CD4-positive, alpha-beta T cell (primary cell): ENCODE data around the gene LRFN5. TPM values are rescaled to one million over a fixed set of nuclear protein-coding genes. Genes with fewer than 3 reads are reported as not detected.

Experiments used
- ATAC-seq: fragments of 200-7000 bp; cut with Tn5 transposase; one replicate; pipeline ENCODE4 v1.10.0; 2022; ENCODE audit warnings: mild to moderate bottlenecking; ENCODE audit not compliant: poor library complexity
- CTCF ChIA-PET: fragments of 350-600 bp; sonication (Branson Sonifier 250); formaldehyde crosslinking; loops from one replicate; lab custom pipeline; 2021; ENCODE audit warnings: antibody characterized with exemption, inconsistent platforms; lab: Charles Lee
- POLR2A ChIA-PET: fragments of 350-600 bp; sonication (Branson Sonifier 250); formaldehyde crosslinking; loops from one replicate; lab custom pipeline; 2021; ENCODE audit warnings: antibody characterized with exemption, inconsistent platforms; lab: Charles Lee
- DNase-seq, 14 experiments: peaks; one replicate each; pipeline ENCODE4 v3.0.0-alpha.2; 2013 to 2020; ENCODE audit warnings: mixed read lengths in 2 of 14
- H3K27ac ChIP-seq, 2 donors: one replicate each; pipeline versions ENCODE4 v1.5.1 to v1.7.0; 2013; ENCODE audit warnings: low read length in 2 of 2, low read depth in 1 of 2, mild to moderate bottlenecking in 1 of 2
- H3K27me3 ChIP-seq, 2 experiments: 1 replicate in 1 of 2; 2 replicates in 1 of 2; pipeline versions ENCODE4 v1.6.1 to v1.7.0; 2013; ENCODE audit warnings: low read length in 2 of 2, control low read depth in 1 of 2, mild to moderate bottlenecking in 1 of 2, moderate library complexity in 1 of 2; ENCODE audit not compliant: insufficient read depth in 2 of 2, control insufficient read depth in 1 of 2
- H3K36me3 ChIP-seq: one replicate; pipeline ENCODE4 v1.6.1; 2013; ENCODE audit warnings: low read length, control low read depth; ENCODE audit not compliant: insufficient read depth
- H3K4me1 ChIP-seq: one replicate; pipeline ENCODE4 v1.6.1; 2013; ENCODE audit warnings: low read length, control low read depth; ENCODE audit not compliant: insufficient read depth
- H3K4me3 ChIP-seq: one replicate; pipeline ENCODE4 v1.5.1; 2013; ENCODE audit warnings: mild to moderate bottlenecking, low read length, moderate library complexity
- H3K9me3 ChIP-seq, 2 experiments: 1 replicate in 1 of 2; 2 replicates in 1 of 2; pipeline versions ENCODE4 v1.6.1 to v1.7.0; 2013; ENCODE audit warnings: low read length in 2 of 2, mild to moderate bottlenecking in 2 of 2, control low read depth in 1 of 2, moderate library complexity in 1 of 2; ENCODE audit not compliant: control insufficient read depth in 1 of 2, insufficient read depth in 1 of 2
- H3K27ac Mint-ChIP-seq: one replicate; pipeline ENCODE4 v1.8.0; 2020; ENCODE audit warnings: mixed read lengths
- H3K27me3 Mint-ChIP-seq: one replicate; pipeline ENCODE4 v1.8.0; 2021; ENCODE audit warnings: mixed read lengths
- H3K36me3 Mint-ChIP-seq: one replicate; pipeline ENCODE4 v1.8.0; 2021; ENCODE audit warnings: low read depth, mixed read lengths
- H3K4me1 Mint-ChIP-seq: one replicate; pipeline ENCODE4 v1.8.0; 2021; ENCODE audit warnings: low read depth, mixed read lengths
- H3K4me3 Mint-ChIP-seq: one replicate; pipeline ENCODE4 v1.8.0; 2020; ENCODE audit warnings: mild to moderate bottlenecking, mixed read lengths
- H3K9me3 Mint-ChIP-seq: one replicate; pipeline ENCODE4 v1.8.0; 2020; ENCODE audit warnings: mixed read lengths
- CTCF ChIP-seq: fragments of 200-600 bp; IDR thresholded peaks from one replicate; pipeline ENCODE4 v1.8.0; 2022; ENCODE audit warnings: antibody characterized with exemption, mild to moderate bottlenecking
- intact Hi-C, 2 experiments: fragments of 100-400 bp; cut with DNase I in 1 of 2; cut with micrococcal nuclease in 1 of 2; formaldehyde crosslinking; loops; one replicate each; pipeline versions ENCODE4 v1.15.1 to v1.9.0; 2023 to 2025; cut with DNase I, micrococcal nuclease
- total RNA-seq, 174 experiments: library from RNA in 2 of 174; stranded (reverse) in 2 of 174; gene quantifications; one replicate each; pipeline ENCODE4 v1.2.3 and lab custom pipeline; 2021 to 2026

The LRFN5 gene
- total RNA-seq, 2 experiments from 2014 or later: not detected

- Mint-ChIP-seq H3K4me3 (no peak overlapping the region), H3K27me3 (no peaks in the 10 kb centered on the region), H3K27ac (no peak overlapping the region), H3K36me3 (no peaks in the 10 kb centered on the region), H3K4me1 (no peaks in the 10 kb centered on the region), H3K9me3 (no peaks in the 10 kb centered on the region)
- H3K27me3 ChIP-seq: no peaks in the 10 kb centered on the region
- no peaks in the 10 kb centered on the region for H3K4me1 ChIP-seq
- H3K27ac ChIP-seq: no peak overlapping the region
- CTCF ChIA-PET: no interaction called here
- POLR2A ChIA-PET: no interaction called here
- no peak overlapping the region for H3K4me3 ChIP-seq
- no peaks in the 10 kb centered on the region for H3K9me3 ChIP-seq
- no peaks in the 10 kb centered on the region for H3K36me3 ChIP-seq
- ATAC-seq (no peak), DNase-seq (no peak)
- no peak for TF ChIP-seq CTCF
- intact Hi-C loops: no loop called here
Observed at GRCh38 chr14:41761204-41761603, 154.5 kb downstream of the LRFN5 start.

GRCh38 chr14:41766772-41767171, 160.1 kb downstream of the LRFN5 start:
- Histone ChIP-seq H3K27me3 (no peaks in the 10 kb centered on the region), H3K4me3 (no peak overlapping the region), H3K36me3 (no peaks in the 10 kb centered on the region), H3K9me3 (no peaks in the 10 kb centered on the region), H3K27ac (no peak overlapping the region), H3K4me1 (no peaks in the 10 kb centered on the region)
- DNase-seq: no peak
- ChIA-PET CTCF (no interaction called here), POLR2A (no interaction called here)
- TF ChIP-seq CTCF: no peak
- no peak overlapping the region for H3K27ac Mint-ChIP-seq
- no peaks in the 10 kb centered on the region for H3K4me1 Mint-ChIP-seq
- H3K9me3 Mint-ChIP-seq: no peaks in the 10 kb centered on the region
- H3K36me3 Mint-ChIP-seq: no peaks in the 10 kb centered on the region
- H3K27me3 Mint-ChIP-seq: no peaks in the 10 kb centered on the region
- intact Hi-C loops: no loop called here
- ATAC-seq: no peak
- H3K4me3 Mint-ChIP-seq: no peak overlapping the region

GRCh38 chr14:41773536-41774279, 167.0 kb downstream of the LRFN5 start:
- no peak for DNase-seq
- Histone ChIP-seq H3K27ac (no peak overlapping the region), H3K36me3 (no peaks in the 10 kb centered on the region), H3K4me1 (no peaks in the 10 kb centered on the region), H3K27me3 (no peaks in the 10 kb centered on the region), H3K9me3 (no peaks in the 10 kb centered on the region), H3K4me3 (no peak overlapping the region)
- H3K27ac Mint-ChIP-seq: no peak overlapping the region
- intact Hi-C loops: no loop called here
- H3K9me3 Mint-ChIP-seq: no peaks in the 10 kb centered on the region
- ChIA-PET CTCF (no interaction called here), POLR2A (no interaction called here)
- H3K4me3 Mint-ChIP-seq: no peak overlapping the region
- H3K27me3 Mint-ChIP-seq: no peaks in the 10 kb centered on the region
- no peaks in the 10 kb centered on the region for H3K4me1 Mint-ChIP-seq
- TF ChIP-seq CTCF: no peak
- no peak for ATAC-seq
- no peaks in the 10 kb centered on the region for H3K36me3 Mint-ChIP-seq
